Kidney epithelial cell (primary cell): ENCODE results near the gene LBHD2. TPM values are rescaled to one million over a fixed set of nuclear protein-coding genes. Genes with fewer than 3 reads are reported as not detected.

Experiments
- DNase-seq: peaks from one replicate; pipeline ENCODE4 v3.0.0-alpha.2; 2010; ENCODE audit warnings: low read depth
- H3K27me3 ChIP-seq: 2 replicates; pipeline ENCODE4 v1.6.0; 2011; ENCODE audit warnings: low read length; ENCODE audit not compliant: control insufficient read depth, insufficient read depth
- H3K36me3 ChIP-seq: 2 replicates; pipeline ENCODE4 v1.5.1; 2011; ENCODE audit warnings: low read length; ENCODE audit not compliant: control insufficient read depth, insufficient read depth
- H3K4me3 ChIP-seq: 2 replicates; pipeline ENCODE4 v1.5.1; 2011; ENCODE audit warnings: low read depth, mild to moderate bottlenecking, control low read depth, low read length
- CTCF ChIP-seq: IDR thresholded peaks from 2 replicates; pipeline ENCODE4 v1.5.1; 2011; ENCODE audit warnings: mild to moderate bottlenecking, moderate library complexity, low read length, control low read depth, inconsistent platforms; ENCODE audit not compliant: insufficient read depth, poor library complexity, severe bottlenecking
- total RNA-seq: library from RNA; depleted of rRNA; stranded (reverse); fragments of >200 nt; gene quantifications from 2 replicates; pipeline ENCODE4 v1.2.3, GENCODE V29; 2015

LBHD2 gene
- total RNA-seq, 1 donor from 2014 or later = not detected

GRCh38 chr14:103074729-103075367 is 9.2 kb upstream of the LBHD2 start:
- no peak for DNase-seq
- H3K36me3 ChIP-seq = no peaks in the 10 kb centered on the region
- peaks cover 2% of the 10 kb centered on the region for H3K27me3 ChIP-seq
- H3K4me3 ChIP-seq = peak overlapping the region; percentile 33
- no peak for TF ChIP-seq CTCF

DNA sequence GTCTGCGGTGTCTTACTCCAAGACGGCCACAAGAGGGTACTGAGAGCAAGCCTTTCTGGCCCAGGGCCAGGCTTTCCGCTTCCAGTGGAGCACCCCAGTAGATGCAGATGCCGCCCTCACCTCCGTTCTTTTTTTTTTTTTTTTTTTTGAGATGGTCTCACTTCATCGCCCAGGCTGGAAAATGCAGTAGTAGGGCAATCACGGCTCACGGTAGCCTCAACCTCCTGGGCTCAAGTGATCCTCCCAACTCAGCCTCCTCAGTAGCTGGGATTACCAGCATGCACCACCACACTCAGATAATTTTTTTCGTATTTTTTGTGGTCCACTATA is 5.6 kb upstream of the LBHD2 start:
- Histone ChIP-seq H3K4me3 (no peak overlapping the region), H3K36me3 (no peaks in the 10 kb centered on the region), H3K27me3 (peaks cover 4% of the 10 kb centered on the region)
- DNase-seq = no peak
- peak; percentile 79 for TF ChIP-seq CTCF

- Histone ChIP-seq H3K4me3 (no peak overlapping the region), H3K27me3 (peaks cover 8% of the 10 kb centered on the region), H3K36me3 (no peaks in the 10 kb centered on the region)
- DNase-seq = no peak
- no peak for TF ChIP-seq CTCF
Observed at GRCh38 chr14:103078860-103079587, 5.0 kb upstream of the LBHD2 start.

DNA sequence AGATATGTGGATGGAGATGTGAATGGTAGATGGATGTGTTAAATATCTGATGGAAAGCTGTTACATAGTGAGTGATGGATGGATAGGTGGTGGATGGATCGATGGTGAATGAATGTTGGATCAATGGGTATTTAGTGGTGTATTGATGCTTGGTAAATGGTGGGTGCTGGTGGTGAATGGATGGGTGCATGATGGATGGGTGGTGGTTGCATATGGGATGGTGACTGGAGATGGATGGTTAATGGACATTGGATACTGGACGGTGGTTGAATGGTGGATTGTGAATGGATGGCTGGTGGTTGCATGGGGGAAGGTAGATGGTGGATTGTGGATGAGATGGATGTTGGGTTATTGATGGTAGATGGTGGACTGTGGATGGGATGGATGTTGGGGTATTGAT is 2.1 kb upstream of the LBHD2 start:
- H3K4me3 ChIP-seq = no peak overlapping the region
- H3K36me3 ChIP-seq = no peaks in the 10 kb centered on the region
- H3K27me3 ChIP-seq = peaks cover 27% of the 10 kb centered on the region
- no peak for TF ChIP-seq CTCF
- DNase-seq = no peak

GRCh38 chr14:103085106-103086091 is 1.4 kb downstream of the LBHD2 start:
- peaks cover 25% of the 10 kb centered on the region for H3K27me3 ChIP-seq
- no peaks in the 10 kb centered on the region for H3K36me3 ChIP-seq
- peak; percentile 26 for TF ChIP-seq CTCF
- no peak overlapping the region for H3K4me3 ChIP-seq
- DNase-seq = no peak
